K562 (cell line): Measurements from ENCODE around the gene FAM32A. TPM values are rescaled to one million over a fixed set of nuclear protein-coding genes. Genes with fewer than 3 reads are reported as not detected.

Source experiments
- ATF7 ChIP-seq: fragments of 450-650 bp; IDR thresholded peaks from 2 replicates; pipeline ENCODE4 v1.7.1; 2014; ENCODE audit warnings: mild to moderate bottlenecking, moderate library complexity
- CAMTA2 ChIP-seq: fragments of 250-450 bp; sonication (Bioruptor Pico); conservative IDR thresholded peaks from 2 replicates; pipeline ENCODE4 v1.5.1; 2022
- FOXK1 ChIP-seq: sonication (generic); formaldehyde crosslinking; IDR thresholded peaks from 2 replicates; pipeline ENCODE4 v1.8.0; 2022; ENCODE audit warnings: missing genetic modification reagents, mild to moderate bottlenecking, borderline replicate concordance
- FOXK2 ChIP-seq, 2 experiments: fragments of 450-650 bp; IDR thresholded peaks in 1 of 2; conservative IDR thresholded peaks in 1 of 2; 2 replicates each; pipeline ENCODE4 v1.6.1; 2016; ENCODE audit warnings: low read depth in 2 of 2, mild to moderate bottlenecking in 1 of 2
- MEF2D ChIP-seq: conservative IDR thresholded peaks from 2 replicates; pipeline ENCODE4 v1.6.1; 2016; ENCODE audit warnings: low read depth, missing genetic modification characterization, missing compliant biosample characterization
- MIER1 ChIP-seq: fragments of 450-650 bp; IDR thresholded peaks from 2 replicates; pipeline ENCODE4 v1.6.1; 2016; ENCODE audit warnings: antibody characterized with exemption, mild to moderate bottlenecking, low read depth
- NCOA4 ChIP-seq: fragments of 450-650 bp; IDR thresholded peaks from 2 replicates; pipeline ENCODE4 v1.6.1; 2018; ENCODE audit warnings: mild to moderate bottlenecking; ENCODE audit not compliant: partially characterized antibody
- NUFIP1 ChIP-seq: fragments of 450-650 bp; IDR thresholded peaks from 2 replicates; pipeline ENCODE4 v1.6.1; 2018; ENCODE audit not compliant: partially characterized antibody
- RBM39 ChIP-seq: fragments of 200-400 bp; formaldehyde crosslinking; optimal IDR thresholded peaks from 2 replicates; pipeline ENCODE3; 2018; ENCODE audit warnings: low read depth, low read length
- TAL1 ChIP-seq: fragments of 450-650 bp; IDR thresholded peaks from 2 replicates; pipeline ENCODE4 v1.6.1; 2016; ENCODE audit warnings: mild to moderate bottlenecking
- TBL1XR1 ChIP-seq, 2 experiments: IDR thresholded peaks; 2 replicates each; pipeline ENCODE4 v1.6.1; 2012; ENCODE audit warnings: improper control_type of control experiment in 2 of 2, low read length in 2 of 2, mild to moderate bottlenecking in 1 of 2
- TCF7L2 ChIP-seq: fragments of 150-350 bp; IDR thresholded peaks from 2 replicates; pipeline ENCODE4 v1.6.1; 2016; ENCODE audit warnings: low read depth, mild to moderate bottlenecking, low read length, moderate library complexity
- TEAD1 ChIP-seq, 2 experiments: fragments of 450-650 bp in 1 of 2; sonication (generic) in 1 of 2; formaldehyde crosslinking; IDR thresholded peaks; 2 replicates each; pipeline versions ENCODE4 v1.4.0 to v1.8.0; 2020 to 2022; ENCODE audit warnings: mild to moderate bottlenecking in 2 of 2, missing genetic modification reagents in 1 of 2
- U2AF1 ChIP-seq: fragments of 200-400 bp; formaldehyde crosslinking; optimal IDR thresholded peaks from 2 replicates; pipeline ENCODE3; 2017; ENCODE audit warnings: mild to moderate bottlenecking, low read depth, low read length, moderate library complexity
- ZFP36 ChIP-seq: fragments of 150-350 bp; IDR thresholded peaks from 2 replicates; pipeline ENCODE4 v1.6.1; 2018; ENCODE audit warnings: low read length, low read depth; ENCODE audit not compliant: partially characterized antibody
- ZNF274 ChIP-seq: IDR thresholded peaks from 2 replicates; pipeline ENCODE4 v1.6.1; 2011; ENCODE audit warnings: low read depth, mild to moderate bottlenecking, low read length, moderate library complexity, borderline replicate concordance
- ZNF431 ChIP-seq: sonication (generic); formaldehyde crosslinking; IDR thresholded peaks from 2 replicates; pipeline ENCODE4 v1.8.0; 2022; ENCODE audit warnings: mild to moderate bottlenecking, missing genetic modification reagents
- ZNF551 ChIP-seq: fragments of 250-450 bp; sonication (Bioruptor Pico); IDR thresholded peaks from 2 replicates; pipeline ENCODE4 v1.5.0; 2021; ENCODE audit warnings: mild to moderate bottlenecking, moderate library complexity
- ZNF696 ChIP-seq: fragments of 250-450 bp; sonication (Bioruptor Pico); conservative IDR thresholded peaks from 2 replicates; pipeline ENCODE4 v1.4.0; 2020; ENCODE audit warnings: mild to moderate bottlenecking, moderate library complexity
- polyA plus RNA-seq, 8 experiments: library from polyadenylated mRNA; depleted of rRNA in 4 of 8; stranded (reverse) in 5 of 8; unstranded in 3 of 8; fragments of >200 nt; fragmentation: Nextera tagmentation in 2 of 8; fragmentation: Illumina TruSeq in 1 of 8; extraction: Ambion mirVana in 2 of 8; extraction: Trizol in 1 of 8; gene quantifications; 2 replicates each; pipeline versions ENCODE4 v1.2.1 to v1.2.3, GENCODE V29; 2011 to 2014; ENCODE audit warnings: inconsistent platforms in 1 of 8, missing spikeins in 1 of 8
- total RNA-seq, 7 experiments: library from RNA; depleted of rRNA in 6 of 7; stranded (reverse); fragments of >200 nt in 6 of 7; fragmentation: Illumina TruSeq in 2 of 7; extraction: Trizol in 2 of 7; gene quantifications; 2 replicates each; pipeline versions ENCODE4 v1.2.1 to v1.2.3, GENCODE V29; 2011 to 2021; ENCODE audit warnings: low replicate concordance in 1 of 7
- TF ChIP-seq, protein P1 (sequence below), 2 experiments: fragments of 450-650 bp; IDR thresholded peaks; 2 replicates each; pipeline ENCODE4 v1.6.1; 2016
- TF ChIP-seq, protein P2 (sequence below): sonication (generic); formaldehyde crosslinking; IDR thresholded peaks from 2 replicates; pipeline ENCODE4 v1.9.0; 2022; ENCODE audit warnings: mild to moderate bottlenecking, missing genetic modification reagents
- TF ChIP-seq, protein P3 (sequence below): fragments of 450-650 bp; IDR thresholded peaks from one replicate; pipeline ENCODE4 v1.6.1; 2018; ENCODE audit warnings: mild to moderate bottlenecking, moderate library complexity; ENCODE audit not compliant: partially characterized antibody
- TF ChIP-seq, protein P4 (sequence below): sonication (generic); formaldehyde crosslinking; IDR thresholded peaks from 2 replicates; pipeline ENCODE4 v1.5.0; 2020; ENCODE audit warnings: missing genetic modification reagents
- TF ChIP-seq, protein P5 (sequence below), 3 experiments: IDR thresholded peaks in 2 of 3; conservative IDR thresholded peaks in 1 of 3; 2 replicates each; pipeline ENCODE4 v1.5.1; 2011 to 2012; ENCODE audit warnings: low read length in 3 of 3, mild to moderate bottlenecking in 3 of 3, control low read depth in 2 of 3, improper control_type of control experiment in 1 of 3, inconsistent platforms in 1 of 3, low read depth in 1 of 3, mixed read lengths in 1 of 3, moderate library complexity in 1 of 3; ENCODE audit not compliant: insufficient read depth in 2 of 3

Gene FAM32A
- total and polyA plus RNA-seq, 9 of the 15 experiments (the other 6 are each of a cell fraction or from before 2014, with no cell fraction given) = 30.7 to 96.7 (median 73.7) TPM

DNA sequence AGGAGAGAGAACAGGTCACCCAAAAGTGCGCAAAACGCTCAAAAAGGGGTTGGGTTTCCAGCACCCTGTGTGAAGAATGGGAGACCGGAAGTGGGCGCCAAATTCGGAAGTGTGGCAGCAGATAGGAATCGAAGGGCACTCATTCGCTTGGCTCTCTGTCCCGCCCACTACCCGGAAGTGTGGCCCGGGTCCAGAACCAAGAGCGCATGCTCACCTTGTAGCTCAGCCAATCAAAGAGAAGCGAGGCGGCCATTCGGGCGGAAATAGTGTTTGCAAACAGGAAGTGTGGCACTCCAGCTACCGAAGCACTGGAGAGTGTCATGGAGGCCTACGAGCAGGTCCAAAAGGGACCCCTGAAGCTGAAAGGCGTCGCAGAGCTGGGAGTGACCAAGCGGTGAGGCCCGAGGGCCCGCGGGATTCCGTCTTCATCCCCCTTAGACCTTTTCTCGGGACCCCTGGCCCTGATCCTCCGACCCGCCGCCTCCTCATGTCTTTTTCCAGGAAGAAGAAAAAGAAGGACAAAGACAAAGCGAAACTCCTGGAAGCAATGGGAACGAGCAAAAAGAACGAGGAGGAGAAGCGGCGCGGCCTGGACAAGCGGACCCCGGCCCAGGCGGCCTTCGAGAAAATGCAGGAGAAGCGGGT is at the start of gene FAM32A (continued):
- TF ChIP-seq, protein P1, sequence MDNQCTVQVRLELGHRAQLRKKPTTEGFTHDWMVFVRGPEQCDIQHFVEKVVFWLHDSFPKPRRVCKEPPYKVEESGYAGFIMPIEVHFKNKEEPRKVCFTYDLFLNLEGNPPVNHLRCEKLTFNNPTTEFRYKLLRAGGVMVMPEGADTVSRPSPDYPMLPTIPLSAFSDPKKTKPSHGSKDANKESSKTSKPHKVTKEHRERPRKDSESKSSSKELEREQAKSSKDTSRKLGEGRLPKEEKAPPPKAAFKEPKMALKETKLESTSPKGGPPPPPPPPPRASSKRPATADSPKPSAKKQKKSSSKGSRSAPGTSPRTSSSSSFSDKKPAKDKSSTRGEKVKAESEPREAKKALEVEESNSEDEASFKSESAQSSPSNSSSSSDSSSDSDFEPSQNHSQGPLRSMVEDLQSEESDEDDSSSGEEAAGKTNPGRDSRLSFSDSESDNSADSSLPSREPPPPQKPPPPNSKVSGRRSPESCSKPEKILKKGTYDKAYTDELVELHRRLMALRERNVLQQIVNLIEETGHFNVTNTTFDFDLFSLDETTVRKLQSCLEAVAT (IDR thresholded peaks at IDR 0.05) = no peak
- TF ChIP-seq, protein P2, sequence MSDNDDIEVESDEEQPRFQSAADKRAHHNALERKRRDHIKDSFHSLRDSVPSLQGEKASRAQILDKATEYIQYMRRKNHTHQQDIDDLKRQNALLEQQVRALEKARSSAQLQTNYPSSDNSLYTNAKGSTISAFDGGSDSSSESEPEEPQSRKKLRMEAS = no peak
- TF ChIP-seq RBM39 (no peak), FOXK1 (CRISPR knock-in tag) (no peak), CAMTA2 (CRISPR knock-in tag) (no peak), MIER1 (no peak), ZNF696 (CRISPR knock-in tag) (no peak), TEAD1 (CRISPR knock-in tag; IDR thresholded peaks at IDR 0.05) (no peak), ATF7 (peak; percentile 59; the same call in 1 of the 2 replicates), TCF7L2 (no peak), TBL1XR1 (IDR thresholded peaks at IDR 0.05; ENCODE audit: low read length in 2 of 2) (no peak), U2AF1 (no peak), FOXK2 (conservative IDR thresholded peaks at IDR 0.05 in 1 of 2, IDR thresholded peaks at IDR 0.05 in 1 of 2; ENCODE audit: low read depth in 2 of 2) (peak; percentile 78 to 82), ZNF274 (no peak), ZNF431 (CRISPR knock-in tag) (no peak), MEF2D (tag) (no peak), NCOA4 (no peak), NUFIP1 (no peak), TAL1 (no peak), ZNF551 (CRISPR knock-in tag) (no peak), ZFP36 (peak; percentile 88)
- TF ChIP-seq, protein P3, sequence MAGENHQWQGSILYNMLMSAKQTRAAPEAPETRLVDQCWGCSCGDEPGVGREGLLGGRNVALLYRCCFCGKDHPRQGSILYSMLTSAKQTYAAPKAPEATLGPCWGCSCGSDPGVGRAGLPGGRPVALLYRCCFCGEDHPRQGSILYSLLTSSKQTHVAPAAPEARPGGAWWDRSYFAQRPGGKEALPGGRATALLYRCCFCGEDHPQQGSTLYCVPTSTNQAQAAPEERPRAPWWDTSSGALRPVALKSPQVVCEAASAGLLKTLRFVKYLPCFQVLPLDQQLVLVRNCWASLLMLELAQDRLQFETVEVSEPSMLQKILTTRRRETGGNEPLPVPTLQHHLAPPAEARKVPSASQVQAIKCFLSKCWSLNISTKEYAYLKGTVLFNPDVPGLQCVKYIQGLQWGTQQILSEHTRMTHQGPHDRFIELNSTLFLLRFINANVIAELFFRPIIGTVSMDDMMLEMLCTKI = no peak
- TF ChIP-seq, protein P4, sequence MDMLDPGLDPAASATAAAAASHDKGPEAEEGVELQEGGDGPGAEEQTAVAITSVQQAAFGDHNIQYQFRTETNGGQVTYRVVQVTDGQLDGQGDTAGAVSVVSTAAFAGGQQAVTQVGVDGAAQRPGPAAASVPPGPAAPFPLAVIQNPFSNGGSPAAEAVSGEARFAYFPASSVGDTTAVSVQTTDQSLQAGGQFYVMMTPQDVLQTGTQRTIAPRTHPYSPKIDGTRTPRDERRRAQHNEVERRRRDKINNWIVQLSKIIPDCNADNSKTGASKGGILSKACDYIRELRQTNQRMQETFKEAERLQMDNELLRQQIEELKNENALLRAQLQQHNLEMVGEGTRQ = no peak
- TF ChIP-seq, protein P5, sequence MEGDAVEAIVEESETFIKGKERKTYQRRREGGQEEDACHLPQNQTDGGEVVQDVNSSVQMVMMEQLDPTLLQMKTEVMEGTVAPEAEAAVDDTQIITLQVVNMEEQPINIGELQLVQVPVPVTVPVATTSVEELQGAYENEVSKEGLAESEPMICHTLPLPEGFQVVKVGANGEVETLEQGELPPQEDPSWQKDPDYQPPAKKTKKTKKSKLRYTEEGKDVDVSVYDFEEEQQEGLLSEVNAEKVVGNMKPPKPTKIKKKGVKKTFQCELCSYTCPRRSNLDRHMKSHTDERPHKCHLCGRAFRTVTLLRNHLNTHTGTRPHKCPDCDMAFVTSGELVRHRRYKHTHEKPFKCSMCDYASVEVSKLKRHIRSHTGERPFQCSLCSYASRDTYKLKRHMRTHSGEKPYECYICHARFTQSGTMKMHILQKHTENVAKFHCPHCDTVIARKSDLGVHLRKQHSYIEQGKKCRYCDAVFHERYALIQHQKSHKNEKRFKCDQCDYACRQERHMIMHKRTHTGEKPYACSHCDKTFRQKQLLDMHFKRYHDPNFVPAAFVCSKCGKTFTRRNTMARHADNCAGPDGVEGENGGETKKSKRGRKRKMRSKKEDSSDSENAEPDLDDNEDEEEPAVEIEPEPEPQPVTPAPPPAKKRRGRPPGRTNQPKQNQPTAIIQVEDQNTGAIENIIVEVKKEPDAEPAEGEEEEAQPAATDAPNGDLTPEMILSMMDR (IDR thresholded peaks at IDR 0.05 in 2 of 3, conservative IDR thresholded peaks at IDR 0.05 in 1 of 3; ENCODE audit: insufficient read depth in 2 of 3, low read depth in 1 of 3, low read length in 3 of 3) = no peak; a peak in 1 of 6 replicates
